Heart left ventricle (tissue), 16 donors: ENCODE data around the gene C13orf46. TPM values are rescaled to one million over a fixed set of nuclear protein-coding genes. Genes with fewer than 3 reads are reported as not detected.

Experiments used
- ATAC-seq, 4 donors: fragments of 200-7000 bp; cut with Tn5 transposase; one replicate each; pipeline ENCODE4 v1.9.1; 2020 to 2022; ENCODE audit warnings: moderate library complexity in 4 of 4, mild to moderate bottlenecking in 3 of 4, moderate number of reproducible peaks in 1 of 4
- DNase-seq, 5 donors: peaks; one replicate each; pipeline ENCODE4 v3.0.0-alpha.2; 2020
- H3K27ac ChIP-seq, 12 donors: fragments of 200-600 bp; sonication (generic) in 4 of 12; one replicate each; pipeline versions ENCODE4 v1.5.0 to v1.8.0; 2016 to 2022; ENCODE audit warnings: mild to moderate bottlenecking in 2 of 12
- H3K27me3 ChIP-seq, 9 donors: fragments of 200-600 bp; sonication (generic) in 2 of 9; one replicate each; pipeline versions ENCODE4 v1.5.1 to v1.8.0; 2016 to 2022; ENCODE audit warnings: mild to moderate bottlenecking in 3 of 9
- H3K36me3 ChIP-seq, 9 donors: fragments of 200-600 bp; sonication (generic) in 2 of 9; one replicate each; pipeline versions ENCODE4 v1.5.0 to v1.8.0; 2018 to 2022; ENCODE audit warnings: mild to moderate bottlenecking in 2 of 9
- H3K4me1 ChIP-seq, 12 donors: fragments of 200-600 bp; sonication (generic) in 4 of 12; one replicate each; pipeline versions ENCODE4 v1.5.0 to v1.8.0; 2016 to 2022; ENCODE audit warnings: mild to moderate bottlenecking in 3 of 12
- H3K4me3 ChIP-seq, 12 donors: fragments of 200-600 bp; sonication (generic) in 4 of 12; one replicate each; pipeline versions ENCODE4 v1.5.0 to v1.8.0; 2017 to 2022; ENCODE audit warnings: mild to moderate bottlenecking in 9 of 12, moderate library complexity in 4 of 12
- H3K9me3 ChIP-seq, 12 donors: fragments of 200-600 bp; sonication (generic) in 4 of 12; one replicate each; pipeline versions ENCODE4 v1.5.0 to v1.8.0; 2016 to 2022; ENCODE audit warnings: mild to moderate bottlenecking in 1 of 12
- POLR2A ChIP-seq, 2 donors: fragments of 450-650 bp; IDR thresholded peaks; one replicate each; pipeline ENCODE4 v1.6.1; 2017; ENCODE audit warnings: antibody characterized with exemption in 2 of 2, mild to moderate bottlenecking in 2 of 2, moderate library complexity in 2 of 2
- WGBS, 4 donors: extraction: QIAGEN DNeasy Blood & Tissue Kit in 2 of 4; methylation state at CpG; one replicate each; pipeline versions ENCODE4 v1.1.5 to v1.1.7; 2013 to 2018; 5-methylcytosine and 5-hydroxymethylcytosine counted together
- intact Hi-C, 10 donors: fragments of 100-400 bp; cut with DNase I; formaldehyde crosslinking; loops; one replicate each; pipeline versions ENCODE4 v1.11.1 to v1.14.2; 2022
- polyA plus RNA-seq, 2 donors: library from polyadenylated mRNA; stranded (reverse); fragments of 200-250 nt; gene quantifications; one replicate each; pipeline ENCODE4 v1.2.3, GENCODE V29; 2013
- total RNA-seq, 9 donors: library from RNA; depleted of rRNA in 2 of 9; stranded (reverse); fragments of >200 nt in 2 of 9; fragmentation: NEBNext Ultra II Directional in 3 of 9; extraction: Animal tissue kit (Norgen Biotek cat#: 25700) in 3 of 9; gene quantifications; one replicate each; pipeline versions ENCODE4 v1.1.0 to v1.2.4, GENCODE V29; 2016 to 2023
- TF ChIP-seq, protein P1 (sequence below), 12 donors: fragments of 200-600 bp; sonication (generic) in 4 of 12; IDR thresholded peaks; one replicate each; pipeline versions ENCODE4 v1.5.0 to v1.8.0; 2018 to 2022; ENCODE audit warnings: antibody characterized with exemption in 12 of 12, mild to moderate bottlenecking in 5 of 12
- donor health status: ischemic (EF 13 %, LVEDD 7.1; RV severe dilation, severe dysfunction).
- donor health status: healthy with polysubstance abuse.
- donor health status: DM: no; HTN: yes; CAD: no.
- donor health status: DM: no; HTN: no; CAD: no.
- donor health status: ischemic (EF 25% LVEDD 6.9; RV normal size, moderate dysfunction).
- donor health status: ischemic (EF 25% LVEDD 5.7; RV mildly dilated, moderate dysfunction).
- donor health status: healthy.
- donor health status: DM: yes; HTN: yes; CAD: no.
- donor health status: ischemic (EF 35%, LVEDD 5.7; RV mildly dilated, moderate dysfunction).
- donor health status: nonischemic (EF 11% LVEDD 7.7; RV severe dilation, severe dysfunction).
- donor health status: DM: yes; HTN: yes; CAD: no.
- donor health status: PGD.
- donor health status: ischemic (EF 29% LVEDD 5.4; RV normal size, mild dysfunction).
- donor health status: nonischemic (EF 23%, LVEDD 6.1; RV moderate dilation, normal function).

Gene C13orf46
- total and polyA plus RNA-seq, 11 donors: 0.07 to 3.1 (median 0.28) TPM; not detected in 1

DNA sequence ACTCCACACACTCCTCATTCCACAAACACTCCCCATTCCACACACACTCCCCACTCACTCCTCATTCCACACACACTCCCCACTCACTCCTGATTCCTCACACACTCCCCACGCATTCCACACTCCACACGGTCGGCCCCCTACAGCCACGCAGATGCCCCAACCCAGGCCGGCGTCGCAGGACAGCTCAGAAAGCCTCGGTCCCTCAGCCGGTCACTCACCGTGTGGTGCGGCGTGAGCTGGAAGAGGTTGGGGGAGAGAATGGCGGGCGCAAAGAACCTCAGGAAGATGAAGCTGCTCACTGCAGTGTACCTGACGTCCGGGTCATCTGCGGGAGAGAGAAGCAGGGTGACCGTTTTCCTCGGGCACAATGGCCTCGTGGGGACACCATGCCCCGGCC lies 39.0 kb upstream of the C13orf46 start:
- no peak for TF ChIP-seq POLR2A (IDR thresholded peaks at IDR 0.05)
- TF ChIP-seq, protein P1, sequence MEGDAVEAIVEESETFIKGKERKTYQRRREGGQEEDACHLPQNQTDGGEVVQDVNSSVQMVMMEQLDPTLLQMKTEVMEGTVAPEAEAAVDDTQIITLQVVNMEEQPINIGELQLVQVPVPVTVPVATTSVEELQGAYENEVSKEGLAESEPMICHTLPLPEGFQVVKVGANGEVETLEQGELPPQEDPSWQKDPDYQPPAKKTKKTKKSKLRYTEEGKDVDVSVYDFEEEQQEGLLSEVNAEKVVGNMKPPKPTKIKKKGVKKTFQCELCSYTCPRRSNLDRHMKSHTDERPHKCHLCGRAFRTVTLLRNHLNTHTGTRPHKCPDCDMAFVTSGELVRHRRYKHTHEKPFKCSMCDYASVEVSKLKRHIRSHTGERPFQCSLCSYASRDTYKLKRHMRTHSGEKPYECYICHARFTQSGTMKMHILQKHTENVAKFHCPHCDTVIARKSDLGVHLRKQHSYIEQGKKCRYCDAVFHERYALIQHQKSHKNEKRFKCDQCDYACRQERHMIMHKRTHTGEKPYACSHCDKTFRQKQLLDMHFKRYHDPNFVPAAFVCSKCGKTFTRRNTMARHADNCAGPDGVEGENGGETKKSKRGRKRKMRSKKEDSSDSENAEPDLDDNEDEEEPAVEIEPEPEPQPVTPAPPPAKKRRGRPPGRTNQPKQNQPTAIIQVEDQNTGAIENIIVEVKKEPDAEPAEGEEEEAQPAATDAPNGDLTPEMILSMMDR (IDR thresholded peaks at IDR 0.05): no peak
- Histone ChIP-seq H3K9me3 (no peaks in the 10 kb centered on the region), H3K27ac (no peak overlapping the region), H3K4me3 (no peak overlapping the region), H3K27me3 (no peaks in the 10 kb centered on the region), H3K4me1 (peaks cover 0 to 7% (median 0%) of the 10 kb centered on the region in 12 donors), H3K36me3 (peaks cover 0 to 80% (median 49%) of the 10 kb centered on the region in 9 donors)
- intact Hi-C loops: no loop called here
- ATAC-seq: no peak
- peak in 3 of 5 donors; percentile 17 to 41 (median 19) for DNase-seq
- WGBS, 4 donors: 94 to 97% (median 96%) methylated on average over 21 of the region's 21 CpGs

- DNase-seq: peak in 2 of 5 donors; percentile 7 to 11
- intact Hi-C loops: no loop called here
- Histone ChIP-seq H3K4me3 (no peak overlapping the region), H3K4me1 (peaks cover 0 to 7% (median 0%) of the 10 kb centered on the region in 12 donors), H3K27ac (no peak overlapping the region), H3K9me3 (no peaks in the 10 kb centered on the region), H3K27me3 (no peaks in the 10 kb centered on the region), H3K36me3 (peaks cover 0 to 75% (median 47%) of the 10 kb centered on the region in 9 donors)
- peak in 1 of 4 donors; percentile 7 for ATAC-seq
- TF ChIP-seq, protein P1 (IDR thresholded peaks at IDR 0.05): no peak
- no peak for TF ChIP-seq POLR2A (IDR thresholded peaks at IDR 0.05)
- WGBS, 4 donors: 92 to 95% (median 94%) methylated on average over 17 of the region's 17 CpGs
Observed at GRCh38 chr13:114012141-114012540, 38.3 kb upstream of the C13orf46 start.

DNA sequence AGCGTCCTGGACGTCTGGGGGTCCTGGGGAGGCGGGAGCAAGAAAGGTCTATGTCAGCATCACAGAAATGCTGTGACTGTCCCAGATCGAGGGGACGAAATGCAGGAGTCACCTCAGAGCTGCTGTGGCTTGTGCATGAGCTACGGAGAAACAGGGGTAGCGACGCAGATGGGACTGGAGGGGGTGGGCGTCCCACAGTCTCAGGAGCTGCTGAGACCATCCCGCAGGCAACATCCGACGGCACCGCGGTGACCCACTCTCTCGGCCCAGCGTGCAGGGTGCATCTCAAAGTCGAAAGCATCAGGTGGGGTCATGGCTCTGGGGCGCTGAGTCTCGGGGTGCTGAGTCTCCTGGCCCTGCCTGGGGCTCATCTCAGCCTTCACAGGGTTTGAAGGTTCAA lies 37.4 kb upstream of the C13orf46 start:
- DNase-seq (peak in 3 of 5 donors; percentile 18 to 27 (median 21)), ATAC-seq (no peak)
- Histone ChIP-seq H3K9me3 (no peaks in the 10 kb centered on the region), H3K36me3 (peaks cover 0 to 66% (median 39%) of the 10 kb centered on the region in 9 donors), H3K27me3 (no peaks in the 10 kb centered on the region), H3K4me3 (no peak overlapping the region), H3K27ac (no peak overlapping the region), H3K4me1 (peaks cover 0 to 7% (median 0%) of the 10 kb centered on the region in 12 donors)
- WGBS, 4 donors: 93 to 96% (median 95%) methylated on average over 18 to 19 of the region's 19 CpGs
- TF ChIP-seq, protein P1 (IDR thresholded peaks at IDR 0.05): no peak
- no peak for TF ChIP-seq POLR2A (IDR thresholded peaks at IDR 0.05)
- intact Hi-C loops: no loop called here

DNA sequence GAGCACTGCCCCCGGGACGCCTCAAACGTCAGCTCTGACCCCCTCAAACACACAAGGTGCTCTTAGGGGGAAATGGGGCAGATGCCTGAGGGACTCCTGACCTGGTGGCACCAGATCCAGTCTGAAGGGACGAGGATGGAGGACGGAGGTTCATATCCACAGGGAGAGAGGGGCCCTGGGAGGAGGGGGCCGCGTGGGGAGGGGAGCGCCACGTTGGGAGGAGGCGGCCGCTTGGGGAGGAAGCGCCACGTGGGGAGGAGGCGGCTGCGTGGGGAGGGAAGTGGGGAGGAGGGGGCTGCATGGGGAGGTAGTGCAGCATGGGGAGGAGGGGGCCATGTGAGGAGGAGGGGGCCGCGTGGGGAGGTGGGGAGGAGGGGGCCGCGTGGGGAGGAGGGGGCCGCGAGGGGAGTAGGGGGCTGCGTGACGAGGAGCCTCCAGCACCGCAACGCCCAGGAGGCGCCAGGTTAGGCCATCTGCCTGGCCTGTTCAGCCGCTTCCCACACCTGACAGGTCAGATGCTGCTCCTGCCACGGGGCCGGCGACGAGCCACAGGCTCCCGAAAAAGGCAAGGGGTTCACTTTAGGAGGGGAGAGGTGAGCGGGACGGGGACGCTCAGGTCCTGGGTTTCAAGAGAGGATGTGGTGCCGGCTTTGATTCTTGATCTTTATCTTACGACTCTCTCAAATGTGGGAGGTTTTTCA lies 36.7 kb upstream of the C13orf46 start:
- H3K27me3 ChIP-seq: no peaks in the 10 kb centered on the region
- intact Hi-C loops: no loop called here
- DNase-seq (peak in 3 of 5 donors; percentile 21 to 51 (median 26)), ATAC-seq (no peak)
- TF ChIP-seq POLR2A (IDR thresholded peaks at IDR 0.05): no peak
- TF ChIP-seq, protein P1 (IDR thresholded peaks at IDR 0.05): no peak
- H3K9me3 ChIP-seq: no peaks in the 10 kb centered on the region
- 88 to 91% (median 89%) methylated on average over 31 to 37 of the region's 37 CpGs for WGBS, 4 donors
- peaks cover 0 to 2% (median 0%) of the 10 kb centered on the region in 12 donors for H3K4me1 ChIP-seq
- H3K4me3 ChIP-seq: no peak overlapping the region
- peaks cover 0 to 60% (median 38%) of the 10 kb centered on the region in 9 donors for H3K36me3 ChIP-seq
- no peak overlapping the region for H3K27ac ChIP-seq
